AG09309 (cell line): Measurements from ENCODE around the gene RHOBTB1.

Source experiments
- DNase-seq: peaks from one replicate; pipeline ENCODE4 v3.0.0-alpha.2; 2010; ENCODE audit warnings: low read depth
- H3K4me3 ChIP-seq: 2 replicates; pipeline ENCODE4 v1.5.1; 2011; ENCODE audit warnings: mild to moderate bottlenecking, low read depth, low read length, moderate library complexity; ENCODE audit not compliant: control insufficient read depth
- CTCF ChIP-seq: IDR thresholded peaks from 2 replicates; pipeline ENCODE4 v1.5.1; 2011; ENCODE audit warnings: mild to moderate bottlenecking, low read depth, low read length, inconsistent platforms; ENCODE audit not compliant: insufficient read depth, control insufficient read depth; ENCODE audit errors: missing control alignments

The RHOBTB1 gene

GRCh38 chr10:60877777-60878120 is 66.2 kb downstream of the RHOBTB1 start:
- TF ChIP-seq CTCF = no peak
- no peak for DNase-seq
- H3K4me3 ChIP-seq = no peak overlapping the region

- DNase-seq = no peak
- H3K4me3 ChIP-seq = no peak overlapping the region
- no peak for TF ChIP-seq CTCF
Observed at GRCh38 chr10:60877061-60877776, 66.8 kb downstream of the RHOBTB1 start.

GRCh38 chr10:60873758-60874157 is 70.2 kb downstream of the RHOBTB1 start:
- H3K4me3 ChIP-seq = no peak overlapping the region
- DNase-seq = no peak
- TF ChIP-seq CTCF = no peak

- DNase-seq = no peak
- H3K4me3 ChIP-seq = no peak overlapping the region
- no peak for TF ChIP-seq CTCF
Observed at GRCh38 chr10:60872451-60872850, 71.5 kb downstream of the RHOBTB1 start.

GRCh38 chr10:60871215-60871614 is 72.8 kb downstream of the RHOBTB1 start:
- no peak overlapping the region for H3K4me3 ChIP-seq
- DNase-seq = no peak
- TF ChIP-seq CTCF = no peak

DNA sequence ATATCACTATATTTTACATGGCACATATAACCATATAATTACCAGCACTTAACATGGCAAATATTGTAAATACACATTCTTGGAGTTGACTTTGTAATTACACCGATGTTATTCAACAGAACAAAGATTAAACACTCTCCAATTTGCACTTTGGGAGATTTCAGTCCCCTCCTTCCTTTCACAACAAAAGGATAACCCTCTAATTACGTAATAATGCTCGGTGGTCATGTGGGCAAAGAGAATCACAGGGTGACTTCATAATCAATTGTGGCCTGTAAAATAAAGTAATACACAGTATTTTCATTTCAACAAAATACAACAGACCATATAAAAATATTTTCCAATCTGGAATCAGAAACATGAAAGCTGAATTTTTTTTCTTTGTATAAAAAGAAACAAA is 73.2 kb downstream of the RHOBTB1 start:
- H3K4me3 ChIP-seq = no peak overlapping the region
- no peak for DNase-seq
- TF ChIP-seq CTCF = no peak

- DNase-seq = no peak
- H3K4me3 ChIP-seq = no peak overlapping the region
- peak; percentile 23 for TF ChIP-seq CTCF
Observed at GRCh38 chr10:60870416-60870728, 73.6 kb downstream of the RHOBTB1 start.
